Stimulated activated CD4-positive, alpha-beta T cell treated with anti-CD3 and anti-CD28 coated beads, Interleukin-2, amount 100 ng/mL, for 4 hours (primary cell): ENCODE results near the gene KAT6B.
A peak's percentile ranks its signal among the peaks of the same experiment; 100 is the strongest.

Experiments used
- DNase-seq: peaks from one replicate; pipeline ENCODE4 v3.0.0-alpha.2; 2020; ENCODE audit warnings: low read depth

Gene KAT6B

GRCh38 chr10:75015442-75015841 lies 189.0 kb downstream of the KAT6B start:
- no peak for DNase-seq

- no peak for DNase-seq
Measured at GRCh38 chr10:75016325-75016724, 189.9 kb downstream of the KAT6B start.

- DNase-seq: no peak
Measured at GRCh38 chr10:75018251-75018650, 191.9 kb downstream of the KAT6B start.

- no peak for DNase-seq
Measured at GRCh38 chr10:75018686-75019307, 192.4 kb downstream of the KAT6B start.

- no peak for DNase-seq
Measured at GRCh38 chr10:75019370-75019769, 193.0 kb downstream of the KAT6B start.

- no peak for DNase-seq
Measured at GRCh38 chr10:75020168-75020567, 193.8 kb downstream of the KAT6B start.

- no peak for DNase-seq
Measured at GRCh38 chr10:75021379-75022249, 195.2 kb downstream of the KAT6B start.

- no peak for DNase-seq
Measured at GRCh38 chr10:75023074-75023473, 196.7 kb downstream of the KAT6B start.

- no peak for DNase-seq
Measured at GRCh38 chr10:75024971-75025523, 198.6 kb downstream of the KAT6B start.

GRCh38 chr10:75028049-75028448 lies 201.6 kb downstream of the KAT6B start:
- no peak for DNase-seq

- no peak for DNase-seq
Measured at GRCh38 chr10:75028748-75029147, 202.3 kb downstream of the KAT6B start.

GRCh38 chr10:75029420-75029819 lies 203.0 kb downstream of the KAT6B start:
- no peak for DNase-seq

- DNase-seq: no peak
Measured at GRCh38 chr10:75029857-75030256, 203.5 kb downstream of the KAT6B start.

- no peak for DNase-seq
Measured at GRCh38 chr10:75030371-75030770, 204.0 kb downstream of the KAT6B start.

- DNase-seq: no peak
Measured at GRCh38 chr10:75032119-75032518, 205.7 kb downstream of the KAT6B start.

- no peak for DNase-seq
Measured at GRCh38 chr10:75032813-75033212, 206.4 kb downstream of the KAT6B start.

GRCh38 chr10:75033399-75034130 lies 207.2 kb downstream of the KAT6B start:
- no peak for DNase-seq

GRCh38 chr10:75034131-75034512 lies 207.7 kb downstream of the KAT6B start:
- peak; percentile 51 for DNase-seq

GRCh38 chr10:75034714-75035258 lies 208.4 kb downstream of the KAT6B start:
- no peak for DNase-seq

- no peak for DNase-seq
Measured at GRCh38 chr10:75035975-75036708, 209.7 kb downstream of the KAT6B start.
